GM12874 (cell line): ENCODE measurements around the gene PIEZO2.

Experiments used
- CTCF ChIP-seq: IDR thresholded peaks from 2 replicates; pipeline ENCODE4 v1.5.1; 2011; ENCODE audit warnings: low read depth, mild to moderate bottlenecking, control low read depth, low read length, moderate library complexity; ENCODE audit not compliant: insufficient read depth

The PIEZO2 gene

GRCh38 chr18:11104307-11104706 lies 45.1 kb downstream of the PIEZO2 start:
- TF ChIP-seq CTCF, result no peak

- no peak for TF ChIP-seq CTCF
Measured at GRCh38 chr18:11096839-11097750, 52.3 kb downstream of the PIEZO2 start.

- TF ChIP-seq CTCF, result no peak
Measured at GRCh38 chr18:11096411-11096810, 53.0 kb downstream of the PIEZO2 start.

GRCh38 chr18:11095674-11096293 lies 53.6 kb downstream of the PIEZO2 start:
- TF ChIP-seq CTCF, result no peak

GRCh38 chr18:11095211-11095610 lies 54.2 kb downstream of the PIEZO2 start:
- TF ChIP-seq CTCF, result no peak

GRCh38 chr18:11091746-11092145 lies 57.6 kb downstream of the PIEZO2 start:
- TF ChIP-seq CTCF, result no peak

GRCh38 chr18:11089931-11090715 lies 59.2 kb downstream of the PIEZO2 start:
- TF ChIP-seq CTCF, result no peak
